ENCODE data around the gene CABP1. TPM values are rescaled to one million over a fixed set of nuclear protein-coding genes. Genes with fewer than 3 reads are reported as not detected.

Gene CABP1
- total RNA-seq, 6 experiments from 2014 or later = 0.09 to 2.2 (median 1.4) TPM

GRCh38 chr12:120618954-120619615 lies 21.3 kb upstream of the CABP1 start:
- no peak overlapping the region for H3K4me3 Mint-ChIP-seq
- H3K27ac Mint-ChIP-seq = no peak overlapping the region
- H3K9me3 Mint-ChIP-seq = no peaks in the 10 kb centered on the region
- TF ChIP-seq, protein P1, sequence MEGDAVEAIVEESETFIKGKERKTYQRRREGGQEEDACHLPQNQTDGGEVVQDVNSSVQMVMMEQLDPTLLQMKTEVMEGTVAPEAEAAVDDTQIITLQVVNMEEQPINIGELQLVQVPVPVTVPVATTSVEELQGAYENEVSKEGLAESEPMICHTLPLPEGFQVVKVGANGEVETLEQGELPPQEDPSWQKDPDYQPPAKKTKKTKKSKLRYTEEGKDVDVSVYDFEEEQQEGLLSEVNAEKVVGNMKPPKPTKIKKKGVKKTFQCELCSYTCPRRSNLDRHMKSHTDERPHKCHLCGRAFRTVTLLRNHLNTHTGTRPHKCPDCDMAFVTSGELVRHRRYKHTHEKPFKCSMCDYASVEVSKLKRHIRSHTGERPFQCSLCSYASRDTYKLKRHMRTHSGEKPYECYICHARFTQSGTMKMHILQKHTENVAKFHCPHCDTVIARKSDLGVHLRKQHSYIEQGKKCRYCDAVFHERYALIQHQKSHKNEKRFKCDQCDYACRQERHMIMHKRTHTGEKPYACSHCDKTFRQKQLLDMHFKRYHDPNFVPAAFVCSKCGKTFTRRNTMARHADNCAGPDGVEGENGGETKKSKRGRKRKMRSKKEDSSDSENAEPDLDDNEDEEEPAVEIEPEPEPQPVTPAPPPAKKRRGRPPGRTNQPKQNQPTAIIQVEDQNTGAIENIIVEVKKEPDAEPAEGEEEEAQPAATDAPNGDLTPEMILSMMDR (IDR thresholded peaks at IDR 0.05) = no peak
- no peak for DNase-seq
- H3K27me3 Mint-ChIP-seq (ENCODE audit: insufficient read depth) = peaks cover 31% of the 10 kb centered on the region
- no peaks in the 10 kb centered on the region for H3K36me3 Mint-ChIP-seq (ENCODE audit: low read depth)
- H3K4me1 Mint-ChIP-seq (ENCODE audit: low read depth) = no peaks in the 10 kb centered on the region

- Mint-ChIP-seq H3K9me3 (no peaks in the 10 kb centered on the region), H3K27ac (no peak overlapping the region), H3K27me3 (ENCODE audit: insufficient read depth) (peaks cover 31% of the 10 kb centered on the region), H3K4me3 (no peak overlapping the region), H3K36me3 (ENCODE audit: low read depth) (no peaks in the 10 kb centered on the region), H3K4me1 (ENCODE audit: low read depth) (no peaks in the 10 kb centered on the region)
- no peak for DNase-seq
- TF ChIP-seq, protein P1 (IDR thresholded peaks at IDR 0.05) = no peak
Measured at GRCh38 chr12:120620624-120621023, 19.8 kb upstream of the CABP1 start.

GRCh38 chr12:120625557-120626419 lies 14.6 kb upstream of the CABP1 start:
- TF ChIP-seq, protein P1 (IDR thresholded peaks at IDR 0.05) = 0 out of 2 replicates have a peak, but pooled peaks have one; percentile 25
- Mint-ChIP-seq H3K36me3 (ENCODE audit: low read depth) (no peaks in the 10 kb centered on the region), H3K4me3 (no peak overlapping the region), H3K4me1 (ENCODE audit: low read depth) (peaks cover 7% of the 10 kb centered on the region), H3K9me3 (no peaks in the 10 kb centered on the region), H3K27ac (no peak overlapping the region), H3K27me3 (ENCODE audit: insufficient read depth) (peaks cover 25% of the 10 kb centered on the region)
- DNase-seq = no peak

DNA sequence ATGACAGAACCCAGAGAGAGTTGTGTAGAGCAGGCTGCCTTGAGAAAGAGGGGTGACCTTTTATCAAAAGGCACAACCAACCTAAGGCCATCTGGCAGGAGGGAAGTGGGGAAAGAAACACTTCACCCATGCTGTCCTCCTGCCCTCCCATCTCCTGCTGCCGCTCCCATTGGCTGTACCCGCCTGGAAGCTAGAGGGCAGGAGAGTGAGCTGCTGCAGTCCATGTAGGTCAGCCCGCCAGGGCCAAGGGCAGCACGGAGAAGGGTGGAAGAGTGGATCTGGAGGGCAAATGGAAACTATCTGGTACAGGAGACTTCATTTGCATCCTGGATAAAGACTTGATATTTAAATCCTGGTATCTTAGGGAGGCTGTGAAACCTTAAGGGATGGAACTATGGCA lies 11.5 kb upstream of the CABP1 start:
- Mint-ChIP-seq H3K27me3 (ENCODE audit: insufficient read depth) (peaks cover 14% of the 10 kb centered on the region), H3K9me3 (no peaks in the 10 kb centered on the region), H3K4me1 (ENCODE audit: low read depth) (peaks cover 7% of the 10 kb centered on the region), H3K27ac (no peak overlapping the region), H3K4me3 (no peak overlapping the region), H3K36me3 (ENCODE audit: low read depth) (no peaks in the 10 kb centered on the region)
- TF ChIP-seq, protein P1 (IDR thresholded peaks at IDR 0.05) = no peak; the same call in 1 of the 2 replicates
- no peak for DNase-seq

DNA sequence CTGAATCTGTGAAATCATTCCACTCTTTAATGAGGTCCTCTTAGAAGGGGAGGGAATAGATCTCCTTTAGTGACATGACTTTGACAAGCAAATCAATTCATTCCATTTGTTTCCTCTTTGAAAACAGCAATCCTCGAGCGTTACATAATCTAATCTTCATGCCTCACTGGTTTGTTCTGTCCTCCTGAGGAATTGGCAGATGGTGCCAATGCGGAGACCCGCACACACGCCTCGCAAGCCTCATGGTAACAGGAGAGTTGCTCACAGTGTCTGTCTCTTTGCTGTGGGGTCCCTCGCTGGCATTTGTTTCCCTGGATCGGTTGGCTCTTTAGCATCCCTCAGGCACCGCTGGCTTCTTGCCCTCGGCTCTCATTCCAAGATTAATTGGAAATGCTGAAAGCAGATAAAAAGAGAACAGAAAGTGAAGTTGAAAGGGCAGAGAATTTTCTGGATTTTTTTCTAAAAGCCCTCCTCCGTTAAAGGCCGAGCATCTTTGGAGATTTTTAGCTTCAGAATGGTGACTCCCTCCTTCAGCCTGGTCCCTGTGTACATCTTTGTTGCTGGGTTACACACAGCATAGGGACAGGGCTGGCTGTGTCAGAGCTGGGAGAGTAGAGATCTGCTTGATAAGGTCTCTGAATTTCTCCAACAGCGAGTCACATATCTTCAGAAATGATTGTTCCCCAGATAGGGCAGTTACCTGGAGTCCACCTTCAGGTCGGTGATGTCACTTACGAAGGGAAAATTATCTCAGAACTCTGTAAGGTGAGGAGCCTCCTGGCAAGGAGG lies 10.1 kb upstream of the CABP1 start:
- H3K27me3 Mint-ChIP-seq (ENCODE audit: insufficient read depth) = peaks cover 14% of the 10 kb centered on the region
- H3K9me3 Mint-ChIP-seq = no peaks in the 10 kb centered on the region
- TF ChIP-seq, protein P1 (IDR thresholded peaks at IDR 0.05) = no peak
- H3K4me1 Mint-ChIP-seq (ENCODE audit: low read depth) = peaks cover 7% of the 10 kb centered on the region
- H3K27ac Mint-ChIP-seq = peak overlapping the region; percentile 33
- peak; percentile 25 for DNase-seq
- H3K36me3 Mint-ChIP-seq (ENCODE audit: low read depth) = no peaks in the 10 kb centered on the region
- peak overlapping the region; percentile 24; the same call in 1 of the 2 replicates for H3K4me3 Mint-ChIP-seq
